GM12892 (cell line): ENCODE data around the gene MAN1B1.

ENCODE experiments used
- DNase-seq: peaks from one replicate; pipeline ENCODE4 v3.0.0; 2011; ENCODE audit not compliant: insufficient read length
- FAIRE-seq: peaks from 2 replicates; lab custom pipeline; 2011; peaks lifted over from hg19 to GRCh38; lab: Jason Lieb, UNC
- POLR2A ChIP-seq: IDR thresholded peaks from 2 replicates; pipeline ENCODE4 v1.6.1; 2011; ENCODE audit warnings: low read depth, low read length, control low read depth
- POLR2AphosphoS5 ChIP-seq: IDR thresholded peaks from 2 replicates; pipeline ENCODE4 v1.6.1; 2011; ENCODE audit warnings: low read depth, low read length, control low read depth
- TAF1 ChIP-seq: IDR thresholded peaks from 2 replicates; pipeline ENCODE4 v1.6.1; 2011; ENCODE audit warnings: low read depth, mild to moderate bottlenecking, control low read depth, low read length, borderline replicate concordance

The MAN1B1 gene

DNA sequence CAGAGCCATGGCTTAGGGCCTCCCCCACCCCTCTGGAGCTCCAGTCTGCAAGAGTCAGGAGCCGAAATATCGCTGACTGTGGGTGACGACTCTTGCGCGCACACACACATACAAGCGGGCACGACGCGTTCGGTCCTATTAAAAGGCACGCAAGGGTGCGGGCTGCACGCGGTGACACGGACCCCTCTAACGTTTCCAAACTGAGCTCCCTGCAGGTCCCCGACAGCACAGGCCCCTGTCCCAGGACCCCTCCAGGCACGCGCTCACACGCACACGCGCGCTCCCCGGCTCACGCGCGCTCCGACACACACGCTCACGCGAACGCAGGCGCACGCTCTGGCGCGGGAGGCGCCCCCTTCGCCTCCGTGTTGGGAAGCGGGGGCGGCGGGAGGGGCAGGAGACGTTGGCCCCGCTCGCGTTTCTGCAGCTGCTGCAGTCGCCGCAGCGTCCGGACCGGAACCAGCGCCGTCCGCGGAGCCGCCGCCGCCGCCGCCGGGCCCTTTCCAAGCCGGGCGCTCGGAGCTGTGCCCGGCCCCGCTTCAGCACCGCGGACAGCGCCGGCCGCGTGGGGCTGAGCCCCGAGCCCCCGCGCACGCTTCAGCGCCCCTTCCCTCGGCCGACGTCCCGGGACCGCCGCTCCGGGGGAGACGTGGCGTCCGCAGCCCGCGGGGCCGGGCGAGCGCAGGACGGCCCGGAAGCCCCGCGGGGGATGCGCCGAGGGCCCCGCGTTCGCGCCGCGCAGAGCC is 52.1 kb downstream of the MAN1B1 start, which contains the start of gene GRIN1:
GRIN1 (plus strand) TSS at position 433 of the 746 bp plus-strand sequence. CDS start 333 bp downstream, outside the sequence.
- DNase-seq (peak; percentile 49), FAIRE-seq (no peak)
- no peak for TF ChIP-seq TAF1
- no peak for TF ChIP-seq POLR2AphosphoS5
- no peak for TF ChIP-seq POLR2A

DNA sequence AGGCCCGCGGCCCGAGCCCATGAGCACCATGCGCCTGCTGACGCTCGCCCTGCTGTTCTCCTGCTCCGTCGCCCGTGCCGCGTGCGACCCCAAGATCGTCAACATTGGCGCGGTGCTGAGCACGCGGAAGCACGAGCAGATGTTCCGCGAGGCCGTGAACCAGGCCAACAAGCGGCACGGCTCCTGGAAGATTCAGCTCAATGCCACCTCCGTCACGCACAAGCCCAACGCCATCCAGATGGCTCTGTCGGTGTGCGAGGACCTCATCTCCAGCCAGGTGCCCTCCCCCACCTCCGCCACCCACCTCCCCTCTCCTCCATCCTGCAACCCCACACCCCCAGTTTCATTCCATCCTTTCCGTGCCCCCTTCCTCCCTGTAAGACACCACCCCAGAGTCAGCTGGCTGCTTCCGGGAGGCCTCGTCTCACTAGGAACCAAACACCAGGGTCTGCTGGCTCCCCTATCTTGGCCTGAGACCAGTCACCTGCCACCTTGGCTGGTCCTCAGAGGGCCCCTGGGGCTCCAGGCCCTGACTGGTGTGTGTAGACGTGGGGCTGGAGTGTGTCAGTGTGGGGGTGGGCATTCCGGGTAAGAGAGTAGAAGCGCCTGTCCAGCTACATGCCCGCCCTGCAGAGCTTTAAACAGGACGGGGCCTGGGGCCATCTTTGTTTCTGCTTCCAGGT is 52.8 kb downstream of the MAN1B1 start:
- no peak for TF ChIP-seq TAF1
- peak; percentile 23 for DNase-seq
- FAIRE-seq = no peak

DNA sequence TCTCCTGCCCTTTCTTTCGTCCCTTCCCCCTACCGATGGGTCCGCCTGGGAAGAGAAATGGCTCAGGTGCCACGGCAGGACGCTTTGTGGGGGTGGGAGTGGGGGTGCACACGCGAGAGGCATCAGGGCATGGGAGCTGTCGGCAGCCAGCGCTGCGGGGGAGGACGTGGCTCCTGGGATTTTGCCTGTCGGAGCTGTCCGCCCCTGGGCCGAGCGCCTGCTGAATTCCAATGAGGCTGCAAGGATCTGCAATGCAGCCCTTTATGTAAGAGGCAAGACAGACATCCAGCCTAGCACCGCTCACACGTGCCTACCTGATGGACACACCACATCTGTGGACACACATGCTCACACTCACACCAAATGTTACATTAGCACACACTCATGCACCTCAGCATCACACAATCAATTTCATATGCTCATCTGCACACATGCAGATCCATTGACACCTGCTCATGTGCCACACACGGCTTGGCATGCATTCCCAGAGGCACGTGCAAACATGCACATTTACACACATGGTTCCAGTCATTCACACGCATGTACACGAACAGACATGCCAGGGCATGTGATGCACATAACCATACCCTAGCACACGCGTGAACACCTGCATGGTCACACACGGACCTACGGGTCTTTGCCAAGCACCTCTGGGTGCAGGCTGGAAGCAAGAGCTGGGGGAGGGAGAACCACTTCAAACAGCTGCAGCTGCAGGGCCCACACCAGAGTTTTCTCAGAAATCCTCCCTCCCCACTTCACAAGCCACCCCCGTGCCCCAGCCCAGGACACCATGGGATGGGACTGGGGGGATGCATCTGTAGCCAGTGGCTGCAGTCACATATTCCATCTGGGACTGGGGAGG is 53.6 kb downstream of the MAN1B1 start:
- DNase-seq = no peak
- no peak for TF ChIP-seq POLR2AphosphoS5
- TF ChIP-seq POLR2A = no peak
- no peak for TF ChIP-seq TAF1
- FAIRE-seq = no peak

DNA sequence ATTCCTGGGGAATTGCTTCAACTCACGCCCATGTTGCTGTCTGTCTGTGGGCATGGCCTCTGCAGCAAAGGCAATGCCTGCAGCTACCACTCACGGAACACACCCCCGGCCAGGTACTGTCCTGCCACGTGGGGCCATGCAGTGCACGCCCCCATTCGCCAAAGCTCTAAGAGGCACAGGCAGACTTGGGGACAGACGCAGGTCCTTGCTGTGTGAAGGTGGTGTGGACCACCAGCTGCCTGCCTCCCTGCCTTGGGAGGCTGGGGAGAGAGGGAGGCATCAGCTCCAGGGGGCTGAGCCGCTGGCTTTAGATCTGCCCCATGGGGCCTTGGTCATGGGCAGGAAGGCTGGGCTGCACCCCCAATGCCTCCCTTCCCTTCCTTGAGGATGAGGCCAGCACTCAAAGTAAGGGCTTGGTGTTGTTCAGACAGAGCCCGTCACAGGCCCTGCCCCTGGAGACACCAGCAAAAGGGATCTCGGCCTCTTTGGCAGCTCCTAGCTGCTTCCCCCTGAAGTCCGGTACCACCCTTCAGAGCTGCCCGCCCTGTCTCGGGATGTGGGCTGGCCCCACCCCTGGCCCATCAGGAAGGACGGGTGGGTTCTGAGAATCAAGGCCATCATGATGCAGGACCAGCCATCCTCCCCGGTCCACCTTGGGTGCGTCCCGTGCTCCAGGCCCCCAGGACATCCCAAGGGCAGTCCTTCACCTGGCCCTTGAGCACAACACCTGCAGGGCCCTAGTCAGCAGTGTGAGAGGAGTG is 54.4 kb downstream of the MAN1B1 start:
- FAIRE-seq (no peak), DNase-seq (no peak)
- TF ChIP-seq POLR2AphosphoS5 (no peak), TAF1 (no peak), POLR2A (no peak)

DNA sequence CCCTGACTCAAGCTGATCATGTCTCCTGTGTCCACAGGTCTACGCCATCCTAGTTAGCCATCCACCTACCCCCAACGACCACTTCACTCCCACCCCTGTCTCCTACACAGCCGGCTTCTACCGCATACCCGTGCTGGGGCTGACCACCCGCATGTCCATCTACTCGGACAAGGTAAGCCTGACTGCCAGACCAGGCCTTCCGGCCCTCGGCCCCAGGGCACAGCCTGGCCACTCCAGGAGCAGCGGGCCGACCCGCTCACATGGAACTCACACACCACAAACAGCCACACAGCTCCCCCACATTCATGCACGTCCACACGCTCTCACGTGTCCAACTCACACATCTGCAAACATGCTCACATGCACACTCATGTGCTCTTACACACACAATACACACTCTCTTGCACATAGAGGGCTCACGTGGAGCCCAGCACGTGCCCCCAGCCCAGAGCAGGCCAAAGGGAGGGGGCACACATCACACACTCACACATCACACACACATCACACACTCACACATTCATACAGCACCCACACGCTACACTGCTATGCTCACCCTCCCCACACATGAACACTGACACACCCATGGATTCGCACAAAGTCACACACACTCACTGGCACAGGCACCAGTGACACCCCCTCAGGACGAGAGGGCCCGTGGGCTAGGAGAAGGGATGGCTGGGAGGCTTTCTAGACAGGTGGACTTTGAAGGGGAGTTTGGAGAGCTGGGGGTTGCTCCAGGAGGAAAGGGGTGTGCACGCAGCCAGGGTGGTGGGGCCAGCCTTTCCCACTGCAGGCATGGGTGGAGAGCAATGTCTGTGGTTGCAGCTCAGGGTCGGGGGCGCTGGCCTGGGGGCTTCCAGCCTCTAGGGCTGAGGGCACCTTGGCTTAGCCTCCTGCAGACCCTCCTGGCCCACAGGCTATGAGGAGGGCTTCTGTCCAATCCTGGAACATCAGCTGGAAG is 55.5 kb downstream of the MAN1B1 start:
- FAIRE-seq = no peak
- DNase-seq = no peak
- TF ChIP-seq POLR2A = no peak

DNA sequence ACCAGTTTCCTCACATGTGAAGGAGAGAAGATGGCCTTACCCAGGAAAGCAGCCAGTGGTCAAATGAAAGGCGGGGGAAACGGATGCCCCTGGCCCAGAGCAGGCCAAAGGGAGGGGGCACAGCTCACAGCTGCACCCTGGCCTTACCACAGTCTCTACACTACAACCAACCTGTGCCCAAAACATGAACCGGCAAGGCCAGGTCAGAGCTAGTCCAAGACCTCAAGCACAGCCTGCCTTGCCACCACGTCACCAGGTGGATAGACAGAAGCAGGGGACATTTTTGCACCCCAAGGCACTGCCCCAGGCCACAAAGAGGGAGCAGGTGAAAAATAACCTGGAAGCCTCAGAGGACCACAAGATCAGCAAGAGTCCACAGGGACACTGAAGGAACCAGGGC is 56.7 kb downstream of the MAN1B1 start:
- no peak for TF ChIP-seq TAF1
- no peak for TF ChIP-seq POLR2AphosphoS5
- TF ChIP-seq POLR2A = no peak
- FAIRE-seq (no peak), DNase-seq (no peak)

DNA sequence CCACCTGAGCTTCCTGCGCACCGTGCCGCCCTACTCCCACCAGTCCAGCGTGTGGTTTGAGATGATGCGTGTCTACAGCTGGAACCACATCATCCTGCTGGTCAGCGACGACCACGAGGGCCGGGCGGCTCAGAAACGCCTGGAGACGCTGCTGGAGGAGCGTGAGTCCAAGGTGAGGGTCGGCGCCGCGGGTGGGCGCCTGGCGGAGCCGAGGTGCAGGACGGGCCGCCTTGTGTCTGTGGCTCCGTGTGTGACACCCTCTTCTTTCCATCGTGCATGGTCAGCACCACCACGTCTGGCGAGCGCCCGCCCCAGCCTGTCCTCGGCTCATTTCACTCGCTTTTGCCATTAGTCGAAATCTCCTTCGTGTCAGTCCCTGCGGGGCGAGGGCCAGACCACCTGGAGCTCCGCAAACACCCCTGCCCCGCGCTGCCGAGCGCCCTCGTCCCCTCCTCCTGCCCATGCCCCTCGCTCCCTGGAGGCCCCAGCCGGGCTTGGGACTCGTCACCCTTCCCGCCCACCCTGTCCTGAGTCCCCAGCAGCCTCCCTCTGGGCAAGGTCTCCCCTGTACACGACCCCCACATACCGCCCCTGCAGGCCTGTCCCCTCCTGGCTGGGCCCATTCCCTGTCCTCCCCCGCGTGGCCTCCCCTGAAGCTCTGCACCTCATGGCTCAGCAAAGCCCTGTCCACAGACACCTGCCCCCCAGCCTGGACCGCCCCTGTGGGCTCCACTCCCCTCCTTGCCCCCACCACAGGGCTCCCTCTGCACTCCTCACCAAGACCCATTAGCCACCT is 59.1 kb downstream of the MAN1B1 start:
- TF ChIP-seq POLR2A = no peak
- no peak for TF ChIP-seq POLR2AphosphoS5
- no peak for TF ChIP-seq TAF1
- FAIRE-seq (no peak), DNase-seq (no peak)

DNA sequence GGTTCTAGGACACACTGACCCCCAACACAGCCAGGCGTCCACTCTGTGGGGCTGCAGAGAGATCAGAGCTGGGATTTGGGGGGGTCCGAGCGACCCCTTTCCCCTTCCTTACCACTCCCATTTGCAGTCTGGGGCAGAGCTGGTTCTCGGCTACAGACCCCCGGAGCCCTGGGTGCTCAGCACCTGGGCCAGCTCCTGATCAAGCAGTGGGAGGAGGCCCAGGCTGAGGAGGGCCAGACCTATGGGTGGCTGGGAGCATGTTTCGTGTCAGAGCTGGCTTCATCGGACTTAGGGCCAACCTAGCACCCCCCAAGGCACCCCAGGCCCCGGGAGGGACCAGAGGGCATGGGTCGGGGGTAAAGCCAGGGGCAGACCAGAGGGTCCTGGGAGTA is 59.7 kb downstream of the MAN1B1 start:
- DNase-seq (no peak), FAIRE-seq (no peak)
- TF ChIP-seq POLR2A = no peak
- no peak for TF ChIP-seq POLR2AphosphoS5
- no peak for TF ChIP-seq TAF1

DNA sequence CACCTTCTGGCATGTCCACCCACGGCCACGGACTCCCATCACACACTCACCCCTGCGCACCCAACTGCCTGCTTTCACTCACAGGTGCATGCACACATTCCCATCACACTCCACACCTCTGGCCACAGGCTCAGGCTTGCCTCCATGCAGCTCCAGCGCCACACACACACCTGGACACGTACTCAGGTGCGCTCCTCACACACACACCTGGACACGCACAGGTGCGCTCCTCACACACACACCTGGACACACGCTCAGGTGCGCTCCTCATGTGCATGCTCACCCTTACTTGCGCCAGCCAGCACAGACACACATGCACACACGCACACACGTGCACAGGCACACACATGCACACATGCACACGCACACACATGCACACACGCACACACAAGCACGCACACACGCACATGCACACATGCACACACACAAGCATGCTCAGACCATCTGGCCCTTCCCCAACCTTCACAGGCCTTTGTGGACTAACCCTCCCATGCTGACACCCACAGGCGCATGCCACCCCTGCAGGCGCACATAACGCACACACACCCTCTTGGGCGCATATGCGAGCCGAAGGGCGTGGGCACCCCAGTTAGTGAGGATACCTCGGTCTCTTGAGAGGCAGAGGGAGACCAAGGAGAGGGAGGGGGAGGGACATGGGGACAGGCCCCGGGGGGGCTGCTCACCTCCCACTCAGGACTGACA is 60.5 kb downstream of the MAN1B1 start:
- TF ChIP-seq TAF1 (no peak), POLR2AphosphoS5 (no peak), POLR2A (no peak)
- peak; percentile 9 for FAIRE-seq
- DNase-seq = no peak
